Measurements from ENCODE around the gene TGFB1I1.
"Not testable (repeated sequence)": the region's sequence is repeated elsewhere in the genome, so short reads cannot be mapped to it uniquely, and the experiment has no call there.

The TGFB1I1 gene

GRCh38 chr16:31471875-31472708, at the start of gene TGFB1I1:
Gene TGFB1I1 (plus strand): TSS chr16:31472152. CDS start chr16:31472189, 37 bp downstream.
- no peak for DNase-seq

- DNase-seq = no peak
Measured at GRCh38 chr16:31423241-31423640, 48.7 kb upstream of the TGFB1I1 start.

GRCh38 chr16:31423801-31424200, 48.2 kb upstream of the TGFB1I1 start:
- no peak for DNase-seq

GRCh38 chr16:31427441-31428278, 44.3 kb upstream of the TGFB1I1 start:
- peak; percentile 58 to 70 for DNase-seq

GRCh38 chr16:31428279-31428597, 43.7 kb upstream of the TGFB1I1 start, which contains the start of gene COX6A2:
Gene COX6A2 (minus strand): TSS chr16:31428360. CDS start chr16:31428325, 35 bp downstream.
- no peak for DNase-seq

- no peak for DNase-seq
Measured at GRCh38 chr16:31428638-31429247, 43.2 kb upstream of the TGFB1I1 start.

GRCh38 chr16:31429314-31429713, 42.6 kb upstream of the TGFB1I1 start:
- no peak for DNase-seq

GRCh38 chr16:31429796-31430195, 42.2 kb upstream of the TGFB1I1 start:
- no peak for DNase-seq

- no peak for DNase-seq
Measured at GRCh38 chr16:31430380-31431052, 41.4 kb upstream of the TGFB1I1 start.

GRCh38 chr16:31435341-31436220, 36.4 kb upstream of the TGFB1I1 start:
- no peak for DNase-seq

GRCh38 chr16:31436221-31437045, 35.5 kb upstream of the TGFB1I1 start:
- DNase-seq = no peak

- DNase-seq = no peak
Measured at GRCh38 chr16:31438414-31438813, 33.5 kb upstream of the TGFB1I1 start.

- not testable (repeated sequence) for DNase-seq
Measured at GRCh38 chr16:31439023-31439422, 32.9 kb upstream of the TGFB1I1 start.

- DNase-seq = no peak
Measured at GRCh38 chr16:31439519-31439918, 32.4 kb upstream of the TGFB1I1 start.

- DNase-seq = no peak
Measured at GRCh38 chr16:31440516-31441184, 31.3 kb upstream of the TGFB1I1 start.

- DNase-seq = no peak
Measured at GRCh38 chr16:31441956-31442355, 30.0 kb upstream of the TGFB1I1 start.

GRCh38 chr16:31445931-31446330, 26.0 kb upstream of the TGFB1I1 start:
- DNase-seq = not testable (repeated sequence)

GRCh38 chr16:31451201-31451600, 20.8 kb upstream of the TGFB1I1 start:
- no peak for DNase-seq

GRCh38 chr16:31451681-31452351, 20.1 kb upstream of the TGFB1I1 start:
- DNase-seq = no peak

- DNase-seq = no peak
Measured at GRCh38 chr16:31452631-31453106, 19.3 kb upstream of the TGFB1I1 start.

All from stimulated activated CD4-positive, alpha-beta T cell treated with anti-CD3 and anti-CD28 coated beads, Interleukin-2, amount 100 ng/mL, for 24 hours (primary cell).